Subcutaneous adipose tissue (tissue), 4 donors: ENCODE results near the gene GDPD5. TPM values are rescaled to one million over a fixed set of nuclear protein-coding genes. Genes with fewer than 3 reads are reported as not detected.

Source experiments
- total RNA-seq, 4 donors: library from RNA; depleted of rRNA; stranded (reverse); fragments of >200 nt; gene quantifications; one replicate each; pipeline ENCODE4 v1.1.0, GENCODE V29; 2016
- TF ChIP-seq, protein P1 (sequence below): fragments of 450-650 bp; IDR thresholded peaks from one replicate; pipeline ENCODE4 v1.5.1; 2016; ENCODE audit warnings: low read depth, mild to moderate bottlenecking, control low read depth, antibody characterized with exemption, moderate library complexity

GDPD5 gene
- total RNA-seq, 4 donors from 2014 or later = 19.2 to 96.8 (median 32.6) TPM

GRCh38 chr11:75445315-75445953 is 80.3 kb downstream of the GDPD5 start:
- TF ChIP-seq, protein P1, sequence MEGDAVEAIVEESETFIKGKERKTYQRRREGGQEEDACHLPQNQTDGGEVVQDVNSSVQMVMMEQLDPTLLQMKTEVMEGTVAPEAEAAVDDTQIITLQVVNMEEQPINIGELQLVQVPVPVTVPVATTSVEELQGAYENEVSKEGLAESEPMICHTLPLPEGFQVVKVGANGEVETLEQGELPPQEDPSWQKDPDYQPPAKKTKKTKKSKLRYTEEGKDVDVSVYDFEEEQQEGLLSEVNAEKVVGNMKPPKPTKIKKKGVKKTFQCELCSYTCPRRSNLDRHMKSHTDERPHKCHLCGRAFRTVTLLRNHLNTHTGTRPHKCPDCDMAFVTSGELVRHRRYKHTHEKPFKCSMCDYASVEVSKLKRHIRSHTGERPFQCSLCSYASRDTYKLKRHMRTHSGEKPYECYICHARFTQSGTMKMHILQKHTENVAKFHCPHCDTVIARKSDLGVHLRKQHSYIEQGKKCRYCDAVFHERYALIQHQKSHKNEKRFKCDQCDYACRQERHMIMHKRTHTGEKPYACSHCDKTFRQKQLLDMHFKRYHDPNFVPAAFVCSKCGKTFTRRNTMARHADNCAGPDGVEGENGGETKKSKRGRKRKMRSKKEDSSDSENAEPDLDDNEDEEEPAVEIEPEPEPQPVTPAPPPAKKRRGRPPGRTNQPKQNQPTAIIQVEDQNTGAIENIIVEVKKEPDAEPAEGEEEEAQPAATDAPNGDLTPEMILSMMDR = no peak

GRCh38 chr11:75443043-75443442 is 82.7 kb downstream of the GDPD5 start:
- TF ChIP-seq, protein P1 = no peak

GRCh38 chr11:75442161-75442885 is 83.4 kb downstream of the GDPD5 start:
- TF ChIP-seq, protein P1 = no peak

GRCh38 chr11:75441804-75442132 is 84.0 kb downstream of the GDPD5 start:
- TF ChIP-seq, protein P1 = no peak

GRCh38 chr11:75440960-75441803 is 84.6 kb downstream of the GDPD5 start:
- TF ChIP-seq, protein P1 = no peak

GRCh38 chr11:75439495-75440120 is 86.1 kb downstream of the GDPD5 start:
- TF ChIP-seq, protein P1 = no peak
